Measurements from ENCODE around the gene CFHR5.
A peak's percentile ranks its signal among the peaks of the same experiment; 100 is the strongest.
"Not testable (repeated sequence)": the region's sequence is repeated elsewhere in the genome, so short reads cannot be mapped to it uniquely, and the experiment has no call there.

CFHR5 gene

GRCh38 chr1:196977278-196977677 lies at the start of gene CFHR5:
CFHR5 (plus strand) TSS chr1:196977556; CDS start chr1:196977665, 109 bp downstream.
- DNase-seq = no peak

GRCh38 chr1:196932853-196933252 lies 44.5 kb upstream of the CFHR5 start:
- DNase-seq = not testable (repeated sequence)

- DNase-seq = no peak
Observed at GRCh38 chr1:196933531-196934189, 43.7 kb upstream of the CFHR5 start.

GRCh38 chr1:196941474-196941873 lies 35.9 kb upstream of the CFHR5 start:
- not testable (repeated sequence) for DNase-seq

GRCh38 chr1:196943568-196943967 lies 33.8 kb upstream of the CFHR5 start, which contains the start of gene CFHR2:
CFHR2 (plus strand) TSS chr1:196943738; CDS start chr1:196943881, 143 bp downstream.
- DNase-seq = not testable (repeated sequence)

GRCh38 chr1:196951711-196952394 lies 25.5 kb upstream of the CFHR5 start:
- no peak for DNase-seq

- DNase-seq = no peak
Observed at GRCh38 chr1:196954778-196955177, 22.6 kb upstream of the CFHR5 start.

- DNase-seq = no peak
Observed at GRCh38 chr1:196955926-196956325, 21.4 kb upstream of the CFHR5 start.

- DNase-seq = no peak
Observed at GRCh38 chr1:196960854-196961253, 16.5 kb upstream of the CFHR5 start.

- no peak for DNase-seq
Observed at GRCh38 chr1:196970182-196970581, 7.2 kb upstream of the CFHR5 start.

- DNase-seq = no peak
Observed at GRCh38 chr1:196976278-196976677, 1.1 kb upstream of the CFHR5 start.

- no peak for DNase-seq
Observed at GRCh38 chr1:196980859-196981258, 3.5 kb downstream of the CFHR5 start.

- DNase-seq = not testable (repeated sequence)
Observed at GRCh38 chr1:196982247-196982646, 4.9 kb downstream of the CFHR5 start.

- peak; percentile 16 for DNase-seq
Observed at GRCh38 chr1:196991919-196992651, 14.7 kb downstream of the CFHR5 start.

- DNase-seq = no peak
Observed at GRCh38 chr1:196993916-196994315, 16.6 kb downstream of the CFHR5 start.

- DNase-seq = no peak
Observed at GRCh38 chr1:196997423-196997822, 20.1 kb downstream of the CFHR5 start.

- no peak for DNase-seq
Observed at GRCh38 chr1:197001828-197002227, 24.5 kb downstream of the CFHR5 start.

GRCh38 chr1:197003132-197003531 lies 25.8 kb downstream of the CFHR5 start:
- no peak for DNase-seq

- DNase-seq = no peak
Observed at GRCh38 chr1:197008861-197009260, 31.5 kb downstream of the CFHR5 start.

- DNase-seq = no peak
Observed at GRCh38 chr1:197011614-197012013, 34.3 kb downstream of the CFHR5 start.

- no peak for DNase-seq
Observed at GRCh38 chr1:197013234-197013633, 35.9 kb downstream of the CFHR5 start.

- DNase-seq = no peak
Observed at GRCh38 chr1:197016751-197017150, 39.4 kb downstream of the CFHR5 start.

- DNase-seq = peak; percentile 21
Observed at GRCh38 chr1:197017558-197018146, 40.3 kb downstream of the CFHR5 start.

All from femur (tissue), 1 donor.